Small intestine (tissue), 7 donors: ENCODE results near the gene MDFI. TPM values are rescaled to one million over a fixed set of nuclear protein-coding genes. Genes with fewer than 3 reads are reported as not detected.
A peak's percentile ranks its signal among the peaks of the same experiment; 100 is the strongest.

ENCODE experiments used
- DNase-seq, 2 donors: peaks; one replicate each; pipeline versions ENCODE4 v3.0.0 to v3.0.0-alpha.2; 2013
- FAIRE-seq: peaks from 2 replicates; lab custom pipeline; 2012; peaks lifted over from hg19 to GRCh38; lab: Jason Lieb, UNC
- H3K27ac ChIP-seq, 3 donors: one replicate each; pipeline ENCODE4 v1.5.1; 2013; ENCODE audit warnings: low read length in 2 of 3, mild to moderate bottlenecking in 2 of 3, control low read depth in 1 of 3, inconsistent platforms in 1 of 3, low read depth in 1 of 3, moderate library complexity in 1 of 3
- H3K27me3 ChIP-seq, 3 donors: one replicate each; pipeline ENCODE4 v1.6.1; 2013; ENCODE audit warnings: low read length in 3 of 3, inconsistent platforms in 1 of 3; ENCODE audit not compliant: control insufficient read depth in 3 of 3, insufficient read depth in 3 of 3
- H3K36me3 ChIP-seq, 3 donors: one replicate each; pipeline ENCODE4 v1.6.1; 2013; ENCODE audit warnings: low read length in 3 of 3, inconsistent platforms in 1 of 3, low read depth in 1 of 3, mild to moderate bottlenecking in 1 of 3, moderate library complexity in 1 of 3; ENCODE audit not compliant: control insufficient read depth in 3 of 3, insufficient read depth in 2 of 3
- H3K4me1 ChIP-seq, 3 donors: one replicate each; pipeline ENCODE4 v1.6.1; 2013; ENCODE audit warnings: low read length in 2 of 3, inconsistent platforms in 1 of 3, low read depth in 1 of 3, mild to moderate bottlenecking in 1 of 3, moderate library complexity in 1 of 3; ENCODE audit not compliant: control insufficient read depth in 3 of 3, insufficient read depth in 2 of 3
- H3K4me3 ChIP-seq, 3 donors: one replicate each; pipeline ENCODE4 v1.5.1; 2013; ENCODE audit warnings: low read length in 3 of 3, control low read depth in 1 of 3, inconsistent platforms in 1 of 3, low read depth in 1 of 3, mild to moderate bottlenecking in 1 of 3, moderate library complexity in 1 of 3
- H3K9me3 ChIP-seq, 2 donors: one replicate each; pipeline ENCODE4 v1.6.1; 2013; ENCODE audit warnings: low read depth in 1 of 2, low read length in 1 of 2; ENCODE audit not compliant: control insufficient read depth in 2 of 2, insufficient read depth in 1 of 2
- WGBS, 3 donors: extraction: QIAGEN DNeasy Blood & Tissue Kit; methylation state at CpG; one replicate each; pipeline ENCODE4 v1.1.7; 2013; 5-methylcytosine and 5-hydroxymethylcytosine counted together
- polyA plus RNA-seq, 4 donors: library from polyadenylated mRNA; stranded (reverse) in 3 of 4; unstranded in 1 of 4; fragments of 200-250 nt in 3 of 4; fragments of 120-200 nt in 1 of 4; gene quantifications; one replicate each; pipeline versions ENCODE4 v1.2.1 to v1.2.3, GENCODE V29; 2013
- donor health status: healthy with polysubstance abuse.
- donor health status: control.
- donor health status: control.
- donor health status: Bipolar disorder and iron deficiency.
- donor health status: healthy.

Gene MDFI
- polyA plus RNA-seq, 4 donors: 0.81 to 22.9 (median 4.0) TPM

- Histone ChIP-seq H3K4me1 (no peaks in the 10 kb centered on the region), H3K9me3 (no peaks in the 10 kb centered on the region), H3K27ac (no peak overlapping the region), H3K36me3 (no peaks in the 10 kb centered on the region), H3K4me3 (no peak overlapping the region), H3K27me3 (peaks cover 0 to 2% (median 0%) of the 10 kb centered on the region in 3 donors)
- no peak for DNase-seq
- FAIRE-seq: no peak
- WGBS, 3 donors: 81 to 90% (median 83%) methylated on average over 5 of the region's 5 CpGs
These were observed 38.2 kb downstream of the MDFI start for GRCh38 chr6:41676431-41676830.

- peaks cover 0 to 2% (median 0%) of the 10 kb centered on the region in 3 donors for H3K27me3 ChIP-seq
- DNase-seq (no peak), FAIRE-seq (no peak)
- no peaks in the 10 kb centered on the region for H3K9me3 ChIP-seq
- no peak overlapping the region for H3K4me3 ChIP-seq
- H3K36me3 ChIP-seq: no peaks in the 10 kb centered on the region
- H3K4me1 ChIP-seq: peaks cover 0 to 5% (median 0%) of the 10 kb centered on the region in 3 donors
- H3K27ac ChIP-seq: no peak overlapping the region
- 82 to 88% (median 87%) methylated on average over 25 of the region's 25 CpGs for WGBS, 3 donors
These were observed 39.1 kb downstream of the MDFI start for GRCh38 chr6:41677124-41677921.

- 56 to 73% (median 72%) methylated on average over 8 of the region's 8 CpGs for WGBS, 3 donors
- DNase-seq: no peak
- no peak overlapping the region for H3K4me3 ChIP-seq
- peaks cover 0 to 16% (median 2%) of the 10 kb centered on the region in 3 donors for H3K4me1 ChIP-seq
- no peaks in the 10 kb centered on the region for H3K9me3 ChIP-seq
- peaks cover 0 to 2% (median 0%) of the 10 kb centered on the region in 3 donors for H3K27me3 ChIP-seq
- no peak overlapping the region for H3K27ac ChIP-seq
- no peaks in the 10 kb centered on the region for H3K36me3 ChIP-seq
- no peak for FAIRE-seq
These were observed 40.3 kb downstream of the MDFI start for GRCh38 chr6:41678511-41679084.

- Histone ChIP-seq H3K27me3 (no peaks in the 10 kb centered on the region), H3K36me3 (peaks cover 0 to 10% (median 0%) of the 10 kb centered on the region in 3 donors), H3K4me1 (peaks cover 0 to 16% (median 2%) of the 10 kb centered on the region in 3 donors), H3K27ac (no peak overlapping the region), H3K9me3 (no peaks in the 10 kb centered on the region), H3K4me3 (no peak overlapping the region)
- no peak for DNase-seq
- FAIRE-seq: no peak
- 94 to 95% (median 95%) methylated on average over 8 to 9 of the region's 9 CpGs for WGBS, 3 donors
These were observed 41.4 kb downstream of the MDFI start for GRCh38 chr6:41679696-41680095.

GRCh38 chr6:41680182-41680965 is 42.1 kb downstream of the MDFI start:
- Histone ChIP-seq H3K9me3 (no peaks in the 10 kb centered on the region), H3K27ac (no peak overlapping the region), H3K4me3 (no peak overlapping the region), H3K27me3 (no peaks in the 10 kb centered on the region), H3K36me3 (peaks cover 0 to 15% (median 0%) of the 10 kb centered on the region in 3 donors), H3K4me1 (peaks cover 0 to 16% (median 2%) of the 10 kb centered on the region in 3 donors)
- FAIRE-seq (no peak), DNase-seq (no peak)
- WGBS, 3 donors: 74 to 82% (median 82%) methylated on average over 11 of the region's 11 CpGs

- H3K27me3 ChIP-seq: no peaks in the 10 kb centered on the region
- peaks cover 0 to 32% (median 2%) of the 10 kb centered on the region in 3 donors for H3K36me3 ChIP-seq
- WGBS, 3 donors: 3 to 6% (median 5%) methylated on average over 9 of the region's 9 CpGs
- peak; percentile 81 to 94 for DNase-seq
- no peaks in the 10 kb centered on the region for H3K9me3 ChIP-seq
- no peak for FAIRE-seq
- H3K4me1 ChIP-seq: peaks cover 0 to 16% (median 2%) of the 10 kb centered on the region in 3 donors
- peak overlapping the region in 1 of 3 donors; percentile 61 for H3K27ac ChIP-seq
- H3K4me3 ChIP-seq: no peak overlapping the region
These were observed 43.8 kb downstream of the MDFI start for GRCh38 chr6:41682056-41682477.

GRCh38 chr6:41682497-41683272 is 44.4 kb downstream of the MDFI start:
- H3K9me3 ChIP-seq: no peaks in the 10 kb centered on the region
- H3K27ac ChIP-seq: peak overlapping the region in 1 of 3 donors; percentile 61
- H3K4me1 ChIP-seq: peaks cover 0 to 16% (median 2%) of the 10 kb centered on the region in 3 donors
- peaks cover 0 to 38% (median 2%) of the 10 kb centered on the region in 3 donors for H3K36me3 ChIP-seq
- H3K4me3 ChIP-seq: peak overlapping the region in 2 of 3 donors; percentile 38 to 45
- H3K27me3 ChIP-seq: no peaks in the 10 kb centered on the region
- FAIRE-seq (no peak), DNase-seq (peak in 1 of 2 donors; percentile 55)
- 40 to 41% (median 41%) methylated on average over 30 to 31 of the region's 31 CpGs for WGBS, 3 donors
